LNCaP clone FGC (cell line): Measurements from ENCODE around the gene CDKN2B-AS1.

ENCODE experiments used
- DNase-seq: peaks from one replicate; pipeline ENCODE4 v3.0.0-alpha.2; 2011; ENCODE audit warnings: low read depth
- H3K4me3 ChIP-seq: 2 replicates; pipeline ENCODE4 v1.5.1; 2011; ENCODE audit warnings: mild to moderate bottlenecking, low read depth, low read length, control low read depth
- TF ChIP-seq, protein P1 (sequence below): IDR thresholded peaks from 2 replicates; pipeline ENCODE4 v1.5.1; 2012; ENCODE audit warnings: mild to moderate bottlenecking; ENCODE audit not compliant: control insufficient read depth, insufficient read depth; ENCODE audit errors: extremely low read depth

CDKN2B-AS1 gene

DNA sequence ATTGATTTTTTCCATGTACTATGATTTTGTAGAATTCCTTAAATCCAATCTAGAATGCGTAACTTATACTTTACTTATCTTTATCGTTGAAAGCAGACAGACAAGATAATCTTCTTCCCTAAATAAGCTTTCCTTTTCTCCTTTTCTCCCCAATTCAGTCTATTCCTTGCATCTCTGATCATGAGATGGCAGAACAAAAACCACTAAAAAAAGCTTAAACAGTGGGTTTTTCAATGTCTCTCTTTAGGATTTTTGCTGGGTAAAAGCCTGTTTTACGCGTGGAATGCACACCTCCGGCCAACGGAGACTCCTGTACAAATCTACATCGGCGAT is 13.8 kb downstream of the CDKN2B-AS1 start:
- TF ChIP-seq, protein P1, sequence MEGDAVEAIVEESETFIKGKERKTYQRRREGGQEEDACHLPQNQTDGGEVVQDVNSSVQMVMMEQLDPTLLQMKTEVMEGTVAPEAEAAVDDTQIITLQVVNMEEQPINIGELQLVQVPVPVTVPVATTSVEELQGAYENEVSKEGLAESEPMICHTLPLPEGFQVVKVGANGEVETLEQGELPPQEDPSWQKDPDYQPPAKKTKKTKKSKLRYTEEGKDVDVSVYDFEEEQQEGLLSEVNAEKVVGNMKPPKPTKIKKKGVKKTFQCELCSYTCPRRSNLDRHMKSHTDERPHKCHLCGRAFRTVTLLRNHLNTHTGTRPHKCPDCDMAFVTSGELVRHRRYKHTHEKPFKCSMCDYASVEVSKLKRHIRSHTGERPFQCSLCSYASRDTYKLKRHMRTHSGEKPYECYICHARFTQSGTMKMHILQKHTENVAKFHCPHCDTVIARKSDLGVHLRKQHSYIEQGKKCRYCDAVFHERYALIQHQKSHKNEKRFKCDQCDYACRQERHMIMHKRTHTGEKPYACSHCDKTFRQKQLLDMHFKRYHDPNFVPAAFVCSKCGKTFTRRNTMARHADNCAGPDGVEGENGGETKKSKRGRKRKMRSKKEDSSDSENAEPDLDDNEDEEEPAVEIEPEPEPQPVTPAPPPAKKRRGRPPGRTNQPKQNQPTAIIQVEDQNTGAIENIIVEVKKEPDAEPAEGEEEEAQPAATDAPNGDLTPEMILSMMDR, result no peak

DNA sequence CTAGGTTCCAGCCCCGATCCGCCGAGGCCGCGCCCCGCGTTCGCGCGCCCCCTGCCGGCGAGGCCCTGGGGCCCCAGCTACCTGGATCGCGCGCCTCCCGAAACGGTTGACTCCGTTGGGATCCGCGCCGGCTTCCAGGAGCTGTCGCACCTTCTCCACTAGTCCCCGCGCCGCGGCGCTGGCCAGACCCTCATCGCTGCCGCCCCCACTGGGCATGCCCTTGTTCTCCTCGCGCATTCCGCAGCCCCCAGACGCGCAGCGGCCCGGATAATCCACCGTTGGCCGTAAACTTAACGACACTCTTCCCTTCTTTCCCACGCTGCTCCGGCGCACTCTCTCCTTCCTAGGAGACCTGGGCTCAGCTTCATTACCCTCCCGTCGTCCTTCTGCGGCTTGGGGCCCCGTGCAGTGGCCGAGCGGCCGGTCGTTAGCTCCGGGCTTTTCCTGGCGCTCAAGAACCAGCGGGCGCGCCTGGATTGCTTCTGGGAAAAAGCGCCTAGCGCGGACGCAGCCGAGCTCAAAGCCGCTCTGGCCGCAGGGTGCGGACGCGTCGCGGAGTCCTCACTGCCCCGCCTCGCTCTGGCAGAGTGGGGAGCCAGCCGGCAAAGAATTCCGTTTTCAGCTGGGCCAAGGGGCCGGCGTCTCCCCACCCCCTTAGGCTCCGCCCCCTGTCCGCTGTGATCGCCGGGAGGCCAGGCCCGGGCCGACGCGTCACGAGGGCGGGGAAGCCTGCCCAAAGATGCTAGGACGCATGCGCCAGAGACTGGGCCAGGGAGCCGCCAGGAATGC is 14.3 kb downstream of the CDKN2B-AS1 start, which contains the start of gene CDKN2B:
TSS of gene CDKN2B (minus strand) at position 589 of the 789 bp plus-strand sequence. CDS start at position 237, 352 bp downstream.
- peak within 1 kb of the TSS; percentile 85 for H3K4me3 ChIP-seq
- peak; percentile 90 for DNase-seq
- TF ChIP-seq, protein P1, result peak; percentile 97

More for the DNA sequence above, 13.8 kb downstream of the CDKN2B-AS1 start:
- DNase-seq, result no peak
- H3K4me3 ChIP-seq, result peak overlapping the region; percentile 85

DNA sequence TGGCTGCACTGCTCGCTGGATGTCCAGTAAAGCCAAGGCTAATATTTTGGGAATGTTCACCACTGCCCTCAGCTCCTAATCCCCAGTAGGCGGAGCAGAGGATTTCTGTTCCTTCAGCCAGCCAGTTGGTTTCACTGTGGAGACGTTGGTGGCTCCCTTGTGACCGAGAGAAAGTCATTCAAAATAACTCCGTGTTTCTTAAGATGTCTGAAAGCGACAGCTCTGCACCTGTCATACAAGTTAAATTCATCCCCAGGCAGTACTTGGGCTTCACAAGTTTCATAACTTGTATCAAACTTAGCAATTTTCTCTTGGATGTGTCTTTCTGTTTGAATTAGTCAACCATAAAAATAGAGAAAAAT is 14.9 kb downstream of the CDKN2B-AS1 start:
- TF ChIP-seq, protein P1, result peak; percentile 51
- DNase-seq, result no peak
- H3K4me3 ChIP-seq, result peak overlapping the region; percentile 85

DNA sequence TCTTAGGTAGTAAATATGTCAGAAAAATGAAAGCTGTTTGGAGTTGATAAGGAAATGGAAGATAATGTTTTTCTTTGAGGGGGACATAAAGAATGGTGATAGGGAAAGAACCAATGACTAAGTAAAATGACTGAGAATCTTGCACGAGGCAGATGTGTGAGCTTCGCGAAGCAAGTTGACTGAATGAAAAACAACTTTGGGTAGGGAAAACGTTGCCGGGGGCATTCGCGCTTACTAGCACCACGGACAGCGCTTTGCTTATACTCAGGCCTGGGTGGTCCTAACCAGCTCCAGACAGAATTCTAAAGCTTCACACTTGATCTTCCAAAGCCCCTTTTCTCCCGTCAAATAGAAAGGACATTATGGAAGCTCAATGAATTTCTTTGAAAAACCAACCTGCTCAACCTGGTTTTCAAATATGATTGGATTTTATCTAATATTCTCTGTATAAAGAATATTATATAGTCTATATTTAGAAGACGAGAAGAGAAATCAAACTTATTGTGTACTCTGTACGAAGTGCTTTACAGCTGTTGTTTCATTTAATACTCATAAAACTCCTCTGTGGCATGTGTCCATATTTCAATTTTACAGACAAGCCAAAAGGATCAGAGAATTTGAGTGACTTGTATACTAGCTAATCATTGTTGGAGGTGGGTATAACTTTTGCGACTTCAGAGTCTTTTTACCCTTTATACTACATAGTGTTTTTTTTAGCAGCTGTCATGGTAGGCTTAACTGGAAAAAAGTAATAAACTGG is 16.5 kb downstream of the CDKN2B-AS1 start:
- TF ChIP-seq, protein P1, result no peak
- DNase-seq, result peak; percentile 75
- no peak overlapping the region for H3K4me3 ChIP-seq

DNA sequence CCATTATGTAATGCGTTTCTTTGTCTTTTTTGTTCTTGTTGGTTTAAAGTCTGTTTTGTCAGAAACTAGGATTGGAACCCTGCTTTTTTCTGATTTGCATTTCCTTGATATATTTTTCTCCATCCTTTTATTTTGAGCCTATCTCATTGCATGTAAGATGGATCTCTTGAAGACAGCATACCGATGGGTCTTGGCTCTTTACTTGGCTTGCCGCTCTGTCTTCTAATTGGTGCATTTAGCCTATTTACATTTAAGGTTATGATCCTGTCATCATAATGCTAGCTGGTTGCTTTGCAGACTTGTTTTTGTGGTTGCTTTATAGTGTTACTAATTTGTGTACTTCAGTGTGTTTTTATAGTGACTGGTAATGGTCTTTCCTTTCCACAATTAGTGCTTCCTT is 27.8 kb downstream of the CDKN2B-AS1 start:
- TF ChIP-seq, protein P1, result no peak
- H3K4me3 ChIP-seq, result no peak overlapping the region
- no peak for DNase-seq

DNA sequence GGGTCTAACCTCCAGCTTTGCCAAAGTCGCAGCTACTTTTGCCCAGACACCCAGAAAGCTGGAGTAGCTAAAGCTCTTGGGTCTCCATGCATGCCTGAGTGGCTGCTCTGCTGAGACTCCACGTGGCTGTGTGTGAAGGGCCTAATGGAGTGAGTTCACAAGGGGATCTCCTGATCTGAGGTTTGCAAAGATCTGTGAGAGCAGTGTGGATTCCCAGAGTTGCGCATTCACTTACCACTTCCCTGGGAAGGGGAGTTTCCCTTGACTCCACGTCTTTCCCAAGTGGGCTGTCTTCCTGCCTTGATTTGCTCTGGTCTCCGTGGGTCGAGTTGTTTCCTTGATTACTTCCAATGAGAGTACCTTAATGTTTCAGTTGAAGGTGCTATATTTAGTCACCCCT is 32.1 kb downstream of the CDKN2B-AS1 start:
- TF ChIP-seq, protein P1, result no peak

More for the DNA sequence above, 32.1 kb downstream of the CDKN2B-AS1 start:
- no peak overlapping the region for H3K4me3 ChIP-seq
- no peak for DNase-seq
